Uterus (tissue), 4 donors: ENCODE results near the gene FARP2. TPM values are rescaled to one million over a fixed set of nuclear protein-coding genes. Genes with fewer than 3 reads are reported as not detected.
"Not testable (repeated sequence)": the region's sequence is repeated elsewhere in the genome, so short reads cannot be mapped to it uniquely, and the experiment has no call there.

Experiments
- DNase-seq, 2 donors: peaks; one replicate each; pipeline ENCODE4 v3.0.0-alpha.2; 2019 to 2020
- H3K27ac ChIP-seq, 2 donors: fragments of 200-600 bp; sonication (generic); 1 replicate in 1 of 2; 2 replicates in 1 of 2; pipeline ENCODE4 v1.5.1; 2016 to 2018
- H3K27me3 ChIP-seq, 2 donors: fragments of 200-600 bp; sonication (generic); one replicate each; pipeline ENCODE4 v1.5.1; 2018 to 2019; ENCODE audit warnings: control low read depth in 1 of 2
- H3K36me3 ChIP-seq, 2 donors: fragments of 200-600 bp; sonication (generic); one replicate each; pipeline ENCODE4 v1.5.1; 2019; ENCODE audit warnings: control low read depth in 1 of 2
- H3K4me1 ChIP-seq, 2 donors: fragments of 200-600 bp; sonication (generic); one replicate each; pipeline ENCODE4 v1.5.1; 2018 to 2019; ENCODE audit warnings: control low read depth in 1 of 2
- H3K4me3 ChIP-seq, 2 donors: fragments of 200-600 bp; sonication (generic); 1 replicate in 1 of 2; 2 replicates in 1 of 2; pipeline ENCODE4 v1.5.1; 2018 to 2019; ENCODE audit warnings: mild to moderate bottlenecking in 1 of 2
- H3K9me3 ChIP-seq, 2 donors: fragments of 200-600 bp; sonication (generic); one replicate each; pipeline ENCODE4 v1.5.1; 2019; ENCODE audit warnings: control low read depth in 1 of 2
- POLR2A ChIP-seq, 2 donors: fragments of 450-650 bp; IDR thresholded peaks; one replicate each; pipeline ENCODE4 v1.6.1; 2016; ENCODE audit warnings: antibody characterized with exemption in 2 of 2, mild to moderate bottlenecking in 1 of 2, moderate library complexity in 1 of 2
- intact Hi-C: fragments of 100-400 bp; cut with DNase I; formaldehyde crosslinking; loops from one replicate; pipeline ENCODE4 v1.15.1; 2023; ENCODE audit warnings: low total_unique reads
- total RNA-seq, 4 donors: library from RNA; depleted of rRNA in 3 of 4; stranded (reverse); fragments of >200 nt in 3 of 4; gene quantifications; one replicate each; pipeline versions ENCODE4 v1.1.0 to v1.2.4, GENCODE V29; 2014 to 2023
- TF ChIP-seq, protein P1 (sequence below), 4 experiments: fragments of 200-600 bp in 2 of 4; fragments of 450-650 bp in 2 of 4; sonication (generic) in 2 of 4; IDR thresholded peaks; one replicate each; pipeline ENCODE4 v1.5.1; 2016 to 2019; ENCODE audit warnings: antibody characterized with exemption in 4 of 4, mild to moderate bottlenecking in 2 of 4, moderate library complexity in 1 of 4
- donor health status: DM: yes; HTN: yes; CAD: no.

Gene FARP2
- total RNA-seq, 4 donors from 2014 or later, result 20.0 to 92.0 (median 40.6) TPM

DNA sequence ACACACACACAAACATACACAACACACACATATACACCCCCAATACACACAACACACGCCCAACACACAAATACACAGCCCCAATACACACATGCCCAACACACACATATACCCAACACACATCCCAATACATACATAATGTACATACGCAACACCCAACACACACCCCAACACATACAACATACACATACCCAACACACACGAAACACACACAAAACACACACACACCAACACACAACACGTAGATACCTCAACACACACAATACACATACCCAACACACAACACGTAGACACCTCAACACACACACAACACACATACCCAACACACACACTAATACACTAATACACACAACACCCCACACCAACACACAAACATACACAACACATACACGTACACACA, 161.2 kb downstream of the FARP2 start:
- intact Hi-C loops, result no loop called here
- Histone ChIP-seq H3K36me3 (no peaks in the 10 kb centered on the region), H3K27me3 (no peaks in the 10 kb centered on the region), H3K9me3 (no peaks in the 10 kb centered on the region), H3K4me1 (no peaks in the 10 kb centered on the region), H3K4me3 (no peak overlapping the region), H3K27ac (no peak overlapping the region)
- no peak for TF ChIP-seq POLR2A (IDR thresholded peaks at IDR 0.05)
- no peak for DNase-seq

DNA sequence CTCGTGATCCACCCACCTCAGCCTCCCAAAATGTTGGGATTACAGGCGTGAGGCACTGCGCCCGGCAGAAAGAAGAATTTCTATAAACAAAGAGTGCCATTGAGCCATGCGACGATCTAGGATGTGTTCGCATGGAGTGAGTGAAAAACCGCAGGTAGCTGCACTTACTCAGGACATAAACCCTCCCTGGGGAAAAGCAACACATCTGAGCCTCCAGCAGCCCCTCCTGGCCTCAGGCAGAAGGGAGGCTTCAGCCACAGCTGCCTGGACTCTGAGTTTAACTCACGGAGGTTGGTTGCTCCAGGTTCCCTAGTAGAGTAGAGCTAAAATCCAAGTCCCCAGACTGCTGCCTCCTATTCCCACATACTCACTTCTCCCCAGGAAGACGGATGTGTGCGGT, 163.6 kb downstream of the FARP2 start:
- no peak overlapping the region for H3K27ac ChIP-seq
- H3K9me3 ChIP-seq, result no peaks in the 10 kb centered on the region
- intact Hi-C loops, result no loop called here
- no peaks in the 10 kb centered on the region for H3K27me3 ChIP-seq
- H3K4me1 ChIP-seq, result no peaks in the 10 kb centered on the region
- no peak for TF ChIP-seq POLR2A (IDR thresholded peaks at IDR 0.05)
- TF ChIP-seq, protein P1, sequence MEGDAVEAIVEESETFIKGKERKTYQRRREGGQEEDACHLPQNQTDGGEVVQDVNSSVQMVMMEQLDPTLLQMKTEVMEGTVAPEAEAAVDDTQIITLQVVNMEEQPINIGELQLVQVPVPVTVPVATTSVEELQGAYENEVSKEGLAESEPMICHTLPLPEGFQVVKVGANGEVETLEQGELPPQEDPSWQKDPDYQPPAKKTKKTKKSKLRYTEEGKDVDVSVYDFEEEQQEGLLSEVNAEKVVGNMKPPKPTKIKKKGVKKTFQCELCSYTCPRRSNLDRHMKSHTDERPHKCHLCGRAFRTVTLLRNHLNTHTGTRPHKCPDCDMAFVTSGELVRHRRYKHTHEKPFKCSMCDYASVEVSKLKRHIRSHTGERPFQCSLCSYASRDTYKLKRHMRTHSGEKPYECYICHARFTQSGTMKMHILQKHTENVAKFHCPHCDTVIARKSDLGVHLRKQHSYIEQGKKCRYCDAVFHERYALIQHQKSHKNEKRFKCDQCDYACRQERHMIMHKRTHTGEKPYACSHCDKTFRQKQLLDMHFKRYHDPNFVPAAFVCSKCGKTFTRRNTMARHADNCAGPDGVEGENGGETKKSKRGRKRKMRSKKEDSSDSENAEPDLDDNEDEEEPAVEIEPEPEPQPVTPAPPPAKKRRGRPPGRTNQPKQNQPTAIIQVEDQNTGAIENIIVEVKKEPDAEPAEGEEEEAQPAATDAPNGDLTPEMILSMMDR (IDR thresholded peaks at IDR 0.05), result no peak
- H3K36me3 ChIP-seq, result no peaks in the 10 kb centered on the region
- H3K4me3 ChIP-seq, result no peak overlapping the region
- no peak for DNase-seq

DNA sequence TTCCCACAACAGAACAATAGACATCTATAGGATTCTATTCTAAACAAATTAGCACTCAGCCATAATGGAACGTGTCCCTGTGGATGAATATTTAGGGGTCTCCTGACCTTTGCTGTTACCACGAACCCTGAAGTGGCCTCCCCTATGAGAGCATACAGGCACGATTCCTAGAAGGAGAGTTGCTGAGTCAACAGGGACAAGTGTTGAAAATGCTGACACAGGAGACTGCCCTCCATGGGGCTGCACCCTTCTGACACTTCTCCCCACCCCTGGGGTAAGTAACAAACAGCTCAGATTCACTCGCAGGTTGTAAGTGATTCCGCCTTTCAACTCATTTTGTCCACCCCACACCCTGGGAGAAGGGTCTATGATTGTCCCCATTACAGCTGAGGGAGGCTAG, 166.4 kb downstream of the FARP2 start:
- Histone ChIP-seq H3K4me1 (no peaks in the 10 kb centered on the region), H3K9me3 (no peaks in the 10 kb centered on the region), H3K36me3 (no peaks in the 10 kb centered on the region), H3K27ac (no peak overlapping the region), H3K27me3 (no peaks in the 10 kb centered on the region), H3K4me3 (no peak overlapping the region)
- intact Hi-C loops, result no loop called here
- no peak for DNase-seq
- TF ChIP-seq POLR2A (IDR thresholded peaks at IDR 0.05), result no peak
- TF ChIP-seq, protein P1 (IDR thresholded peaks at IDR 0.05), result no peak

DNA sequence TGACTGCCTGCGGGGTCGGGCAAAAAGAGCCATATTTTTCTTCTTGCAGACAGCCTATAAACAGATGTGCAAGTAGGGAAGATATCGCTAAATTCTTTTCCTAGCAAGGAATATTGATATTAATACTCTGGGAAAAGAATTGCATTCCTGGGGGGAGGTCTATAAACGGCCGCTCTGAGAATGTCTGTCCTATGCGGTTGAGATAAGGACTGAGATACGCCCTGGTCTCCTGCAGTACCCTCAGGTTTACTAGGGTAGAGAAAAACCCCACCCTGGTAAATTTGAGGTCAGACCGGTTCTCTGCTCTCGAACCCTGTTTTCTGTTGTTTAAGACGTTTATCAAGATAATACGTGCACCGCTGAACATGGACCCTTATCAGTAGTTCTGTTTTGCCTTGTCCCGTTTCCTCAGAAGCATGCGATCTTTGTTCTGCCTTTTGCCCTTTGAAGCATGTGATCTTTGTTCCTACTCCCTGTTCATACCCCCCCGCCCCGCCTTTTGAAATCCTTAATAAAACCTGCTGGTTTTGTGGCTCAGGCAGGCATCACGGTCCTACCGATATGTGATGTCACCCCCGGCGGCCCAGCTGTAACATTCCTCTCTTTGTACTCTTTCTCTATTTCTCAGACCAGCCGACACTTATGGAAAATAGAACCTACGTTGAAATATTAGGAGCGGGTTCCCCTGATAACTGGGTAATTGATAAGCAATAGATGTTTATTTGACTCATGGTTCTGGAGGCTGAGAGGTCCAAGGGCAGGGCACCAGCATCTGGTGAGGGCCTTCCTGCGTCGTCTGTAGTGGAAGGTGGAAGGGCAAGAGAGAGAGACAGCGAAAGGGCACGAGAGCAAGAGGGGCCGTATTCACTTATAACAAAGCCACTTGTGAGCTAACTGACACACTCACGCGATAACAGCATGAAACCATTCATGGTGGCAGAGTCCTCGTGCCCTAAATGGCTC, 170.0 kb downstream of the FARP2 start:
- intact Hi-C loops, H3K4me3 ChIP-seq, H3K27me3 ChIP-seq, H3K27ac ChIP-seq, H3K4me1 ChIP-seq, H3K36me3 ChIP-seq, H3K9me3 ChIP-seq, DNase-seq: not testable (repeated sequence)

DNA sequence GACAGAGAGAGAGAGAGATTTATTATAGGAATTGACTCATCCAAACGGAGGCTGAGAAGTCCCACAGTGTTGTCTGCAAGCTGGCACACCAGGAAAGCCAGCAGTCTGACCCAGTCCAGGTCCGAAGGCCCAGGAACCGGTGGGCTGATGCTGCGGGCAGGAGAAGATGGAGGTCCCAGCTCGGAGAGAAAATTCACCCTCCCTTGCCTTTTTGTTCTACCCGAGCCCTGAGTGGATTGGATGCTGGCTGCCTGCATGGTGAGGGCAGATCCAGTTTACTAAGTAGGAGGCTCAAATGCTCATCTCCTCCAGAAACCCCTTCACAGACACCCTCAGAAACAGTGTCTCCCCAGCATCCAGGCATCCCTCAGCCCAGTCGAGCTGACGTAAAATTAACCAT, 174.5 kb downstream of the FARP2 start:
- Histone ChIP-seq H3K27ac (no peak overlapping the region), H3K4me3 (no peak overlapping the region), H3K4me1 (no peaks in the 10 kb centered on the region), H3K27me3 (no peaks in the 10 kb centered on the region), H3K36me3 (no peaks in the 10 kb centered on the region), H3K9me3 (no peaks in the 10 kb centered on the region)
- intact Hi-C loops, result no loop called here
- TF ChIP-seq, protein P1 (IDR thresholded peaks at IDR 0.05), result no peak
- TF ChIP-seq POLR2A (IDR thresholded peaks at IDR 0.05), result no peak
- DNase-seq, result no peak

DNA sequence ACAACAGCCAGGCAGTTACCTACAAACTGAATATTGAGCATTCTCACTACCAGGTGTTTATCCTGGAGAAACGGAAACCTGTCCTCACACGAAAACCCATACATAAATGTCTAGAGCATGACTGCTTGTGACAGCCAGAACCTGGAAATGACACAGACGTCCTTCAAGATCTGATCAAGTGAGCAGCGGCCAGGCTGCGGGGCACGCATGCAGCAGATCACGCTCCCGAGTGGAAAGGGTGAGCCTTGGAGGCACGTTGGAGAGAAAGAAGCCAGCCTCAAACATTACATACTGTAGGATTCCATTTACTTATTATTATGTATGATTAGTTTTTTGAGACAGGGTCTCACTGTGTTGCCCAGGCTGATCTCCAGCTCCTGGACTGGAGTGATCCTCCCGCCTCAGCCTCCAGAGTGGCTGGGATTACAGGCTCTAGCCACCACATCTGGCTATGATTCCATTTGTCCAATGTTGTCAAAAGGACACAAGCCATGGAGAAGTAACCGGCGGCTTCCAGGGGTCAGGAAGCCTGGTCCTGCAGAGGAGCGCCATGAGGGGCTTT, 175.2 kb downstream of the FARP2 start:
- Histone ChIP-seq H3K9me3 (no peaks in the 10 kb centered on the region), H3K36me3 (no peaks in the 10 kb centered on the region), H3K27ac (no peak overlapping the region), H3K4me1 (no peaks in the 10 kb centered on the region), H3K4me3 (no peak overlapping the region), H3K27me3 (no peaks in the 10 kb centered on the region)
- no peak for TF ChIP-seq POLR2A (IDR thresholded peaks at IDR 0.05)
- TF ChIP-seq, protein P1 (IDR thresholded peaks at IDR 0.05), result no peak
- intact Hi-C loops, result no loop called here
- DNase-seq, result no peak
